WI38 (cell line): ENCODE measurements around the gene PKD2L2.
A peak's percentile ranks its signal among the peaks of the same experiment; 100 is the strongest.
"Not testable (repeated sequence)": the region's sequence is repeated elsewhere in the genome, so short reads cannot be mapped to it uniquely, and the experiment has no call there.

Source experiments
- H3K4me3 ChIP-seq: 2 replicates; pipeline ENCODE4 v1.5.1; 2011; ENCODE audit warnings: low read depth, mild to moderate bottlenecking, control low read depth, low read length
- CTCF ChIP-seq: IDR thresholded peaks from 2 replicates; pipeline ENCODE4 v1.5.1; 2012; ENCODE audit warnings: low read depth, mild to moderate bottlenecking, control low read depth, low read length

Gene PKD2L2

GRCh38 chr5:137888863-137889759, at the start of gene PKD2L2:
TSS of gene PKD2L2 (plus strand) at chr5:137889457. CDS start at chr5:137889492, 35 bp downstream.
- no peak for TF ChIP-seq CTCF
- H3K4me3 ChIP-seq = peak within 1 kb of the TSS; percentile 63

GRCh38 chr5:137842296-137842695, 47.0 kb upstream of the PKD2L2 start:
- H3K4me3 ChIP-seq = no peak overlapping the region
- no peak for TF ChIP-seq CTCF

GRCh38 chr5:137843676-137844299, 45.5 kb upstream of the PKD2L2 start:
- TF ChIP-seq CTCF = no peak
- no peak overlapping the region for H3K4me3 ChIP-seq

GRCh38 chr5:137845472-137845871, 43.8 kb upstream of the PKD2L2 start:
- no peak overlapping the region for H3K4me3 ChIP-seq
- TF ChIP-seq CTCF = no peak

GRCh38 chr5:137847687-137848086, 41.6 kb upstream of the PKD2L2 start:
- no peak for TF ChIP-seq CTCF
- no peak overlapping the region for H3K4me3 ChIP-seq

GRCh38 chr5:137853165-137853564, 36.1 kb upstream of the PKD2L2 start:
- not testable (repeated sequence) for H3K4me3 ChIP-seq

GRCh38 chr5:137856201-137856600, 33.1 kb upstream of the PKD2L2 start:
- H3K4me3 ChIP-seq = no peak overlapping the region
- TF ChIP-seq CTCF = no peak
